Hypothalamus (tissue), 51 donors: Measurements from ENCODE around the gene CYLD.

ENCODE experiments used
- DNase-seq, 51 donors: peaks; one replicate each; lab custom pipeline; 2025; lab: John Stamatoyannopoulos, UW

CYLD gene

DNA sequence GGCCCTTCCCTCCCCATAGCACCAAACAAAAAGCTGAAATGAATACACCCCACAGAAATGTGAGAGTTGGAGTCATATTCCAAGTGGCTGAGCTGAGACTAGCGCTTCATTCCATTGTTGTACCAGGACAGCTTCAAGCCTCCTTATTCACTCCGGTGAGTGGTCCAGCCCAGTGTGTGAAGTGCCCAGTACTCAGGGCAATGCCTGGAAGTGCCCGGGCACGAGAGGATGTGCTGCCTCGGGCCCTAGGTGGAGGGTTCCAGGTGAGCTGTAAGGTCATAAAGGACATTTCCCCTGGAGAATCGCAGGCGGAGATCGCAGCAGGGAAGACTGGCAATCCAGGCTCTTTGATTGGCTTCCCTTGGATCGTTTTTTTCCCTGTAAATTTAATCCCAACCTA, 5.4 kb upstream of the CYLD start:
- no peak for DNase-seq

DNA sequence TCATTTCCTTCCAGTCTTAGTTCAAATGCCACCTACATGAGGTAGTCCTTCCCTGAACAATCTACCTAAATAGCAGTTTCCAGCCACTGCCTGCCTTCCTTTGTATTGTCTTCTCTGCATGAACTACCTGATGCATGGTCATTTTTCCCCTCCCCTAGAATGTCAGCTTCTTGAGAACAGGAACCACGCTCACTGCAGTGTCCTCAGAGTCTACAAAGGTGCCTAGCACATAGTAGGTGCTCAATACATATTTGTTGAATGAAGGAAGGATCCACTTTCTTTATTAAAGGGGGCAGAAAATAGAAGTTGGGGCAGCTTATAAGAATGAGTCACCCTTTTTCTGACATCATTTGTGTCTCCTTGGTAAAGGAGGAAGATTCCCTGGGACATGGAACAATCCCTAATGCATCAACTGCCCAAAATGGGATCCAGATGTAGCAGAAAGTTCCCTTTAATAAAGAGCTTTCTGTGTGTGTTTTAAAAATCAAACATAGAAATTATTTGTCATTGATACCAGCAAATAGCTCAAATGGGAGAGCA, 4.4 kb upstream of the CYLD start:
- no peak for DNase-seq

DNA sequence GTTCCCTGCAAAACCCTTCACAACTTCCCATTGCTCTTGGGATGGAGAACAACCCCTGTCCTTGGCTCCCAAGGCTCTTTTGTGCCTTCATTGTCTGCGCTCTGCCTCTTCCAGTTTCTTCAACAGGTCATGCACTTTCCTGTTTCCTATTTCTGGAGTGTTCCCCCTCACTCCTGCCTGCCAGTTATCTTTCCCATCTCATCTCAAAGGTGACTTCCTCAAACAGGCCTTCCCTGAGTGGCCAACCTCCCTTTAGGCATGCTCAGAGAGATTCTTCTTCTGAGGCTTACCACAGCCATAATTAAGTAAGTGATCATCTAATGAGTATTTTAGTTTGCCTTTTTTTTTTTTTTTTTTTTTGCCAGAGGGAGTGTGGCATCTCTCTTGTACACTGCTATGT, 2.9 kb upstream of the CYLD start:
- no peak for DNase-seq

DNA sequence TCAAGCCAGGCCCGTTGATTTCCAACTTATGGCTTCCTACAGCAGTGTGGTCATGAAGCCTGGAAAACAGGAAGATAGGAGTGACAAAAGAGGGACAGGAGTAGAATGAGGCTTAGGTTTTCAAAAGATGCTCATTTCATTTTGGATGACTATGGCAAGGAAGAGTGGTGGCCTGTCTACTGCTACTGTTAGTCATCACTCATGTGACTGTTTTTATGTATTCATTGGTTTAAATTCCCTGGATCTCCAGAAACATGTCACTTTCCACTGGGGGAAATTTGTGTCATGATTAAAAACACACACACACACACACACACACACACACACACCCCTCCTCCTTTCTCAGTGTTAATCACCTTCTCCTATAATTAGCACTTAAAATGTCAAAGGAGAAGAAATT, 1.1 kb upstream of the CYLD start:
- DNase-seq = peak in 1 of 51 donors; percentile 36

DNA sequence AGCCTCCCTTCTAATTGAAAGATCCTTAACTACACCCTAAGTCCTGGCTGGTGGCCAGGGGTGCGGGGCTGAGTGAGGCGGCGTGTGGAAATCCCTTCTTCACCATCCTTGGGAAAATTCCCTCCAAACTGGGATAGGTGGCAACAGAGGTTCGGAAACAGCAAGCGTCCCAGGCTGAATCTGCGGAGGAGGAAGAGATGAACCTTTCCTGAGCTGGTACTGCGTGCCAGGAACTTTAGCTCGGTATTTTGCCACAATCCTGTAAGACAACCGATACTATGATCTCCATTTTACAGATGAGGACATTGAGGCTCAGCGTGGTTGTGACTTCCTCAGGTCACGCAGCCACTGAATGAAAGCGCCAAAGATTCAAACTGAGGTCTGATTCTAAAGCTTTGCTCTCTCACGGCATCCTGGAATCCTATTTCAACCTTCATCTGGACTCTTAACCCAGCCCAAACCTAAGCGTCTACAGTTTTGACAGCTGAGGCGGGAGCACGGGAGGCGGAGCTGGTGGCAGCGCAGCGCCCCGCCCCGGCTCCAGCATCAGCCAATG, 583 bp upstream of the CYLD start:
- DNase-seq = no peak

DNA sequence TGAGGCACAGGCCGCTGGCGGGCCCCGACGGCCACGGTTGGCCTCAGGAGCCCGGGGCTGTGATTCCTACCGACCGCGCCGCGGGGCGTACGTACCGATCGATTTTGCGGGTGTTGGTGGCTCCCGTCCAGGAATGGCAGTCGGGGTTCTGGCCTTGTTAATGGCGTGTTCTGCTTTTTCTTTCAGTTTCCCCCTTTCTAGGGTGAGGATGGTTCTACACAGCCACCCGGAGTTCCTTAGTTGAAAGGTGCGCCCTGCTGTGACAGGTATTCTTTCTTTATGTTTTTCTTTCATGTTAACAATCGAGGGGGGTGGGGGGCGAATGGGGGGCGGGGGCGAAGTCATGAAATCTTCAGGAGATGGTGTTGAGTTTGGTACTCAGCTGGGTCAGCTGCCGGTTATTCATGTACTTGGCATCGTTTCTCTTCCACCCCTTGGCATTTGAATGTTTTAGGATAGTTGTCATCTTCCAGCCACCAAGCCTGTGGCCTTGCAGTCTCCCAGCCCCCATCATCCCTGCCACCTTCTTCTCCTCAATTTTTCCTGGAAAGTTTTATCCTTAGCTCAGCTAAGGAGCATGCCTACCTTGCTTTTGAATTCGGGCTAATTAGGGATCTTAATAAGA, 802 bp downstream of the CYLD start:
- DNase-seq = peak in 11 of 51 donors; percentile 26 to 58 (median 48)

DNA sequence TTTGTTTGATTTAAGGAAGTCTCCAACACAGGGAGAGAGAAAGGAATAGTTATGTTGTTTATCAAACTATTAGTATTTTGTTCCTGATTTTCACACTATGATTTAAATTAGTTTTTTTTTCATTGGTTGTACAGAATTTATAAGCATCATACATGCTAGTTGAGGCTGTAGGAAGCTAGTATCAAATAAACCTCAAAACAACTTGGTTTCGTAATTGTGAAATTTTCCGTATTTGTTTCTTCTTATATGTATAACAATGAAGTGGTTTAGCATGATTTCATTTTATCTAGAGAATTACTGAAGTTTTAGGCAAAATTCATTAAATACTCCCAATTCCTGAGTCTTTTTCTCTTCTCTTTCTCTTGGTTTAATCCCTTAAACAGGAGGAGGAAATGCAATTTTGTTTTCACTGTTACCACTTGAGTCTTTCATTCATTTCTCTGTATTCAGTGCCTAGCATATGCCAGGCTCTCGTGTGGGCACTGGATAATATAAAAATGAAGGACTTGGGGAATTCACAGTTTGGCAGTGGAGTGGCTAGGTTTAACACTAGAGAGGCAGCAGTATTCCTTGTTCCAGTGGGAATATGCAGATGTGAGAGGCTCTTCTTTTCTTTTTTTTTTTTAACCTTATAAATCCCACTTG, 1.8 kb downstream of the CYLD start:
- peak in 1 of 51 donors; percentile 41 for DNase-seq

DNA sequence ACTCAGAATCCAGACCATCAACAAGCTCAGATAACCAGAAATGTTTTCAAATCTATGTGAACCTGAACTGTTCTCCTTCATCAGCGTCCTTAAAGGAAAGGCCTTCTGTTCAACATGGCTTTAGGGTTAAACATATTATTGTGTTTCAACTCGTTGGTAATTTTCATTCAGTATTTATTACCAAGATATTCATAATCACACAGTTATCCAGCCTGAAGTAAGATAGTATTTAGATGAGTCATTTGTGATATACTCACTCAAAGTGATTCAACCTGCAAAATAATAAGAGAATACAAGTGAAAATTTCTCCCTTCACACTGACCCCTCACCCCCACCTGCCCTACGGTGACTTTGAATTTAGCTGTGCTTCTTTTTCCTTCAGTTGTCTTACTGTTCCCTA, 3.0 kb downstream of the CYLD start:
- peak in 1 of 51 donors; percentile 8 for DNase-seq

DNA sequence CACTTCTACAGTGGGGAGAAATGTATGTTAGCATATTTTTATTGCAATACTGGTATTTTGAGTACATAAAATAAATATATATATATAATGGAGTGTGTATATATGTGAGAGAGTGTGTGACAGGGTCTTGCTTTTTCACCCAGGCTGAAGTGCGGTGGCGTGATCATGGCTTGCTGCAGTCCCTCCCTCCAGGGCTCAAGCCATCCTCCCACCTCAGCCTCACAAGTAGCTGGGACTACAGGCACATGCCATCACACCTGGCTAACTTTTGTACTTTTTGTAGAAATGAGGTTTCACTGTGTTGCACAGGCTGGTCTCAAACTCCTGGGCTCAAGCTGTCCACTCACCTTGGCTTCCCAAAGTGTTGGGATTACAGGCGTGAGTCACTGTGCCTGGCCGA, 4.1 kb downstream of the CYLD start:
- no peak for DNase-seq

DNA sequence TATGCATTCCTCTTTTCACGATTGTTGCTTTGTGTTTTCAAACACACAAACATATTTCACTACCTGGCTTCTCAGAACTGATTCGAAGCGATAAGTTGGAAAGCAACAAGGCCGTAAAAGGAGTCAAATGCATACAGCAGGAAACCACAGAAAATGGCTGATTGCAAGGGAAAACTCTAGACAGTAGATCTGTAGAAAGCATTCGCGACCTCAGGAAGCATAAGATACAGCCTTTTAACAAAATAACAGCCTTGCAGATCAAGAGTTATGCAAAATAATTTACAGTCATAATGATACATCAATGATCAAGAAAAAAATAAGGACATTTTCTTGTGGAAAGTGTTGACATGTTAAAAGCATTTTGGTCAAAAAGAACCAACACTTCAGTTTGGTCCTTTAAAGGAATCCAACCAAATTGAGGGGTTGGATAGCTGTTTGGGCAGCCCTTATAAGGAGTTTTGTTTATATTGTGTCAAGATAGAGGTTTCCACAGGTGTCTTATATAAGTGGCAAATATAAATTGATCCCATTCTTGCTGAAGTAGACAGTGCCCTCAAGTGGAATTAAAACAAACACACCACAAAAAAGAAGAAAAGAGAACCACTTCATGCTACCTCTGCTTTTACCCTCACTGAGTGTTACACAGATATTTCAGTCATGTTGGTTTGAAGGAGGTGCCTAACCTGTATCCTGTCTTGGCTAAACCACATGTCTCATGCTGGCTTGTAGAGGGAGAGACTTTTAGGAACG, 5.5 kb downstream of the CYLD start:
- DNase-seq = peak in 2 of 51 donors; percentile 26 to 38

DNA sequence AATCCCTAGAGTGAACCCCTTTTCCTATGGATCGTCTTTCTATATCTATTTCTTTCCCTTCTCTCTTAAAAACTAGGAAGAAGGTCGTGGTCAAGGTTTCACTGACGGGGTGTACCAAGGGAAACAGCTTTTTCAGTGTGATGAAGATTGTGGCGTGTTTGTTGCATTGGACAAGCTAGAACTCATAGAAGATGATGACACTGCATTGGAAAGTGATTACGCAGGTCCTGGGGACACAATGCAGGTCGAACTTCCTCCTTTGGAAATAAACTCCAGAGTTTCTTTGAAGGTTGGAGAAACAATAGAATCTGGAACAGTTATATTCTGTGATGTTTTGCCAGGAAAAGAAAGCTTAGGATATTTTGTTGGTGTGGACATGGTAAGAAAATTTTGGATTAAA, 9.6 kb downstream of the CYLD start:
- DNase-seq = no peak

DNA sequence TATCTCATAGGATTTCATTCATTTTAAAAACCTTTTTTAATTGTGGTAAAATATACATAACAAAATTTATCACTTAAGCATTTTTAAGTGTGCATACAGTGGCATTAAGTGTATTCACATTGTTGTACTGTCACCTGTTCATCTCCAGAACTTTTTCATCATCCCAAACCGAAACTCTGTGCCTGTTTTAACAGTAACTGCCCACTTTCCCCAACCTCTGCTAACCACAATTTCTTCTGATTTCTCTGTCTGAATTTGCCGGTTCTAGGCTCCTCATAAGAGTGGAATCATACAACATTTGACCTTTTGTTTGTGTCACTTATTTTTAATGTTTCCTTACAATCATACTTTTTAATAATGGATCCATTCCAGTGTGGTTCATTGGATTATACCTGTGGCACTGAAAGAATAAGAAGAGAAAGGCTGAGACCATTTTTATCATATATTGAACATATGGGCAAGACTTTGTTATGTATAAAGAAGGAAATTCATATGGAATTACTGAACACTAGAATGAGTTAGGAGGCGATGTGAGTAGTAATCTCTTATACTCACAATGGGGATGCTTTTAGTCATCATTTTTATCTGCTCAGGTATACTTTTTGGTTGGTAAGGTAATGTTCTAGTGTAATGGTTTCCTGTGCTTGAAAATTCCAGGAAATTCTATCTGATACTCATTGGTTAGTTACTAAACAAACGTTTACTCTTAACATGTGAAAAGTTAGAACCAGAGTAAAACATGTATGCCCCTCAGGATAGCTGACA, 10.8 kb downstream of the CYLD start:
- no peak for DNase-seq

DNA sequence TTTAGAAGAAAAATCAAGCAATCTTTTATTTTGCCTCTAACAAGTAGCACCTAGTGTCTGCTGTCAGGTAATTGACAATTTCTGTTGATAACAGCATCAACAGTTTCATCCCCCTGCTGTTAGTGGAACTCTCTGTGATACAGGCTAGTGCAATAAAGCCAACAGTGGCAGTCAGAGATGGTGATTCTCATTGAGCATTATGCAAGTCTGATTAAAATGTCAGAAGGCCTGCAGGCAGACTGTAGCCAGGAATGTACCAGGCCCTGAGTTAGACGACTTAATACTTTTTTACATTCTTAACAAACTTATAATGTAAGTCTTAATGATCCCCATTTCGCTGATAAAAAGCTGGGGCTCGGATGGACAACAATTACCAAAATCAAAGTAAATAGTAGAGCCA, 14.6 kb downstream of the CYLD start:
- DNase-seq = no peak

DNA sequence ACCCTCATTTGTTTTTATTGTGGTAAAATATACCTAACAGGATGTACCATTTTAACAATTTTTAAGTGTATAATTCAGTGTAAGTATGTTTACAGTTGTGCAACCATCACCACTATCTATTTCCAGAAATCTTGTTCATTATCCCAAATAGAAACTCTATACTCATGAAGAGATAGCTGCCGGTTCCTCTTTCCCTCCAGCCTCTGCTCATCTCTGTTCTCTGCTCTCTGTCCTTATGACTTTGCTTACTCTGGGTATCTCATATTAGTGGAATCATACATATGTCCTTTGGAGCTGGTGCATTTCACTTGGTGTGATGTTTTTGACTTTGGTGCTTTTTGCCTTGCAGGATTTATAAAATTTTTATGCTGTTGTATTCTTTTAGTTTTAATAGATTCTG, 19.4 kb downstream of the CYLD start:
- DNase-seq = no peak

DNA sequence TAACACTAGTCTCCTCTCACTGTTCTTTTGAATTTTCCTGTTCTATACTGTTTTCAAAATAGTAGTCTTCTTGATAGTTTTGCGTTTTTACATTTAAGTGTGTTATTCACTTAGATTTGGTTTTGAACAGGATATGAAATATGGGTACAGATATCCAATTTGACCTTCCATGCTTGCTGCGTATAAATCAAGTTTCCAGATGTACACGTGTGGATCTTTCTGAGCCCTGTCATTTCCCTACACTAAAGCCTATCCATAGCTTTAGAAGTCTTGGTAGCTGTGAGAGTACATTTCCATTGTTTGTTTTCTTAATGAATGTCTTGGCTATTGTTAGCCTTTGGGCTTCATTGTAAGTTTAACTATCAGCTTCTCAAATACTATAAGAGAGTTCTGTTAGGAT, 20.4 kb downstream of the CYLD start:
- no peak for DNase-seq

DNA sequence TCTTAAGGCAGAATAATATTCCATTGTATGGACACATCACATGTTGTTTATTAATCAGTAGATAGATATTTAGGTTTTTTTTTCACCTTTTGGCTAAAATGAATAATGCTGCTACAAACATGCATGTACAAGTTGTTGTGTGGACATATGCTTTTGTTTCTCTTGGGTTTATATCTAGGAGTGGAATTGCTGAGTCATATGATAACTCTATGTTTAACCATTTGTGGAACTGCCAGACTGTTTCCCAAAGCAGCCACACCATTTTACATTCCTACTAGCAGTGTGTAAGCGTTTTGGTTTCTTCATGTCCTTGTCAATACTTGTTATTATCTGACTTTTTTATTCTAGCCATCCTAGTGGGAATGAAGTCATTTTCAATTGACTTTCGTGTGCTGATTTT, 21.3 kb downstream of the CYLD start:
- no peak for DNase-seq

DNA sequence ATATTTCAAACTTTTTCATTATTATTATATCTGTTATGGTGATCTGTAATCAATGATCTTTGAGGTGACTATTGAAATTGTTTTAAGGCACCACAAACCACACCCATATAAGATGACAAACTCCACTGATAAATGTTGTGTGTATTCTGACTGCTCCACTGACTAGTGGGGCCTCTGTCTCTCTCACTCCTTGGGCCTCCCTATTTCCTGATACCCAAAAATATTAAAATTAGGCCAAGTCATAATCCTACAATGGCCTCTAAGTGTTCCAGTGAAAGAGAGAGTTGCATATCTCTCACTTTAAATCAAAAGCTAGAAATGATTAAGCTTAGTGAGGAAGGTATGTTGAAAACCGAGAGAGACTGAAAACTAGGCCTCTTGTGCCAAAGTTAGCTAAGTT, 23.4 kb downstream of the CYLD start:
- DNase-seq = no peak

DNA sequence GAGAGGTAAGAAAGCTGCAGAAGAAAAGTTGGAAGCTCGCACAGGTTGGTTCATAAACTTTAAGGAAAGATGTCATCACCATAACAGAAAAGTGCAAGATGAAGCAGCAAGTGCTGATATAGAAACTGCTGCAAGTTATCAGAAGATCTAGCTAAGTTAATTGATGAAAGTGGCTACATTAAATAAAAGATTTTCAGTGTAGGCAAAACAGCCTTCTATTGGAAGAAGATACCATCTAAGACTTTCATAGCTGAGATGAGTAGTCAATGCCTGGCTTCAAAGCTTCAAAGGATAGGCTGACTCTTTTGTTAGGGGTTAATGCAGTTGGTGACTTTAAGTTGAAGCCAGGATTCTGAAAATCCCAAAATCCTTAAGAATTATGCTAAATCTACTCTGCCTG, 24.0 kb downstream of the CYLD start:
- DNase-seq = no peak

DNA sequence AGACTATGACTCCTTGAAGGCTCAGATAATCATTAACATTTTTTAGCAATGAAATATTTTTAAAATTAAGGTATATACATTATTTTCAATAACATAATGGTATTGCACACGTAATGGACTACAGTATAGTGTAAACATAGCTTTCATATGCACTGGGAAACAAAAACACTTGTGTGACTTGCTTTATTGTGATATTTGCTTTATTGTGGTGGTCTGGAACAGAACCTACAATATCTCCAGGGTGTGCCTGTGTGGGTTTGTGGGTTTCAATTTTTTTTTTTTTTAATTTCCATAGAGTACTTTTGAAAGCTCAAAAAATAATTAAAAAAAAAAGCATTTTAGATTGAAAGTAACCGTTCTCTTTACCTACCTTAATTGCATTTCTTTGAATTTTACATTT, 25.3 kb downstream of the CYLD start:
- DNase-seq = no peak

DNA sequence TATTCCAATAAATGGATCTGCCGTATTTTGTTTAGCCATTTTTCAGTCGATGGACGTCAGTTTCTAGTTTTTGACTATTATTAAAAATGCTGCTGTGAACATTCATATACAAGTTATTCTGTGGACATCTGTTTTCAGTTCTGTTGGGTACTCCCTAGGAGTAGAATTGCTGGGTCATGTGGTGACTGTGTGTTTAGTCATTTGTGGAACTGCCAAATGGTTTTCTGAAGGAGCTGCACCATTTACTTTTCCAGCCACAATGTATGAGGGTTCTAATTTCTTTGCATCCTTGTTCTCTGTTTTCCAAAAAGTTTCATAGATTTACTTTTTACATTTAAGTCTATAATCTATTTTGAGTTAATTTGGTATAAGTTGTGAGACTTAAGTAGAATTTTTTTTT, 29.5 kb downstream of the CYLD start:
- DNase-seq = no peak

DNA sequence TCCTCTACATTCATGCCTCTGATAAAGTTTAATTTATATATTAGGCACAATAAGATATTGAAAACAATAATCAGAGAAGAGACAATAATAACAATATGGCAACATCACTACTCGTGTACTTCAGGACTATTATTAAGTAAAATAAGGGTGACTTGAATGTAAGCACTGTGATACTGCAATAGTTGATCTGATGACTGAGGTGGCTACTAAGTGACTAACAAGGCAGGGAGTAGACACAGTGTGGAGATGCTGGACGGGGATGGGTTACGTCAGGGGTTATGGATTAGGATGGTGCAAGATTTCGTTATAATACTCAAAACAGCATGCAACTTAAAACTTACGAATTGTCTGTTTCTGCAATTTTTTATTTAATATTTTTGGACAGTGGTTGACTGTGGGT, 32.5 kb downstream of the CYLD start:
- no peak for DNase-seq
